Fibroblast of peridontal ligament (primary cell): ENCODE data around the gene NFASC.
A peak's percentile ranks its signal among the peaks of the same experiment; 100 is the strongest.

Experiments
- DNase-seq: peaks from one replicate; pipeline ENCODE4 v3.0.0-alpha.2; 2010; ENCODE audit errors: extremely low read depth

The NFASC gene

DNA sequence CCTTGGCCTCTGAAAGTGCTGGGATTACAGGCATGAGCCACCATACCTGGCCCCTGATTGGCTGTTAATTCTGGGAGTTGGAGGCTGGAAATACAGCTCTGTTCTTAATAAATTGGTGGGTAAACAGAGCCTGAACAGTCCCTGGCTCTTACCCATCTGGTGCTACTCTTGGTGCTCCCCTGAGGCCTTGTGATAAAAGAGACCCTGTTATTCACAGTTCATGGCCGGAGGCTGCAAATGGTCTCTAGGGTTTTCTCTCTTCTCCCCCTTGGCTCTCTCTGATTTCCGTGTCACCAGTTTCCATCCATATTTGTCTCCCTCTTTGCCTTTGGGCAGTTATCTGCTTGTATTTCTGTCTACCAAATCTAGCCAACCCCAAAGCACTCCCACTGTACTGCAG is 17.2 kb downstream of the NFASC start:
- no peak for DNase-seq

DNA sequence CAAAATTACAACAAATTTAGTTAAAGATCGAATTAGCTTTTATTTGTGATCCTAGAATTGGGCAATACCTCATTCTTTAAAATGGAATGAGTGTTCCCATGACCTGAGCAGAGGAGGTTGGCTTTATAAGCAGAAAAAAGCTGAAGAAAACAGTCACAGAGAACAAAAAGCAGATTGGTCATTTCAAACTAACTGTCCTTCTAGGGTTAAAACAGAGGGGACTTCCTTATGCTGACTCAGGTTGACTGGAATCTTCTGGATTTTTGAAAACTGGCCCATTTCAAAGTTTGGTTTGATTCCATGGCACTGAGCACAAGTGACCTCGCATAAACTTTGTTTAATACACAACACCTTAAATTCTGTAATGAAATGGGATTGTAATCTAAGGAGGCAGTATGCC is 17.6 kb downstream of the NFASC start:
- DNase-seq, result peak; percentile 80

DNA sequence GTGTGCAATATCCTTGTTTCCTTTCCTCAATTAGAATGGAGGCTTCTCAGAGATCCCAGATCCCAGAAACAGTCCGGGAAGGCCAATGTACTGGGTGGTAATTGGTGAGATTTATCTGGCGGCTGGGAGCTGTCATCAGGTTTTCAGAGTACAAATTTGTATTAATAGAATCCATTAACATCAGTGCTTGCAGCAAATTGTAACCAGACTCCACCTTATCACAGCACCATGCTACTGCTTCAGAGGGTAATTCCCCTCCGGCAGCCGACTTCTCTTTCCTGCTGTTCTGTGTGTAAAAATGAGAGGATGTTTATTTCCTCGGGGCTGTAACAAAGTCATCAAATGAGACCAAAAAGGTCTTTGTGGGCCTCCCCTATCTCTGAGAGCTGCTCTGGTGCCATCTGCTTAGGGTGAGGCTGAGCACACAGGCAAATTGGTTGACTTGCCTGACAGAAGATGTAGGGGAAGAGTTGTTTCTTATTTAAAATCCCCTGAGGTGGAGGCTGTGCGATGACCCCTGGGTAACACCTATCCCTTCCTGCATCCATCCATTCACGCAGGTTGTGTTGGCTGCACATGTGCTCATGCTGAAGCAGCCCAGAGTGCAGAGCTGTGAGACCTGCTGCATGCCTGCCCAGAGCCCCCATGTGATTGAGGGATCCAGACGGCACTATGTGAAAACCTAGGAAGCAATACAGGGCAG is 19.2 kb downstream of the NFASC start:
- no peak for DNase-seq

DNA sequence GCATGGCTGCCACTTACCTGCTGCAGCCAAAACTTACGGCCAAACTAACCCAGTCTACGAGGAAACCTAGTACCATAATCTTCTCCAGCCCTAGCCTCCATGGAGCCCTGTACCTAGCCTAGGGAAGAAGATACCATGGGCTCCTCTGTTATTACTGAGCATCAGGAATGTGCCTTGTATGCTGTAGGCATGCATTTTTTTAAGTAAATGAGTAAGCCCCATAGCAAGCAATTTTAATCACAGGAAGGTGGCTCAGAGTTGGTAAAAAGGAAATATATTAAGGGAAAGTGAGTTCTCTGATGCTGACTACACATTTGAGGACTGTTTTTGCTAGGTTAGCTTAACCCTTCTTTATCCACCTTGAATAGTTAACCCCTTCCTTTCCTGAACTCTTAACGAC is 21.2 kb downstream of the NFASC start:
- no peak for DNase-seq

DNA sequence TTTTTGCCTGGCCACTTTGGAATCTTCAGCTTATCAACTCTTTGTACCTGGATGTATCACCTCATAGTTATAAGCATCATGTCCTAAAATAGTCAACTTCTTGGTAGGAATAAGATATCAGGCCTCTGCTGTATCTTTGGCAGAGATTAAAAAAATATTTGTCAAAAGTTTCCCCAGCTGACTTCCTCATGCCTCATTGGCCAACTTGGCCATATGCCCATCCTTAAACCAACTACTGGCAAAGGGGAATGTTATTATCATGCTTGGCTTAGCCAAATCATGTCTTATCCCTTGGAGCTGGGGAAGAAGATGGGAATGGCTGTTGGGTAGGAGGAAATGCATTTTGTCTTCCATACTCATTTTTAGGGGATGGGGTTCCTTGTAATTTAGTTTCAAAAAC is 23.4 kb downstream of the NFASC start:
- peak; percentile 82 for DNase-seq

DNA sequence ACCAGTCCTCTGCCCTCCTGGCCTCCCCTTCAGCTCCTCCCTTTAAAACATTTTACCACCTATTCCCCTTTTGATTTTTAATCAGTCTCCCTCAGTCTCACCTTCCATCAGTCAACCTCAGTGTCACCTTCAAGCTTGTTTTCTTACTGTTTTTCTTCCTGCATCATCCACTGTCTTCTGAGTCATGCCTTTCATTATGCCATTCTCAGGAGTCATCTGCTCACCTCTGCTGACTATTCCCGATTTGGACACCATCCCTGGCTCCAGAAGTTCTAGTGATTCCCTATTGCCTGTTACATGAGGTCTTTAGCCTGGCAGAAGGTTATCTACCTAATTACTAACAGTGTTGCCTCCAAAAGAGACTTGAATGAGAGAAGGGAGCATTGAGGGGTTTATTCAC is 23.9 kb downstream of the NFASC start:
- DNase-seq, result no peak

DNA sequence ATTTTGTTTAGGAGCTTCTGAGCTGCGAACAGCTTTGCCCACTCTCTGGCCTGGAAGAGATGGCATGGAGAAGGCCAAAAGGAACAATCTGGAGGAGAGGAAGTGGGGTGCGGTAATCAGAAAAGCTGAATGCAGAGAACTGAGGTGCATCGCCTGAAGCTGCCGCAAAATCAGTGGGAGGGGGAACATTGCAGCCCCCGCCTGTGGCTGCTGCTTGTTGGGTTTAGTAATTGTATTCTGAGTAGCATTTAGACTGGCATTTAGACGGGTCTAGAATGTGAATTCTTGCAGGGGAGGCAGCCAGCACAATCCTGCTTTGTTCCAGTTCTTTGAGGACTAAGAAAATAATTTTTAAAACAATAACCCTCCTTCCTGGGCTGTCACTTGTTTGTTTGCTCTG is 25.4 kb downstream of the NFASC start:
- DNase-seq, result no peak

DNA sequence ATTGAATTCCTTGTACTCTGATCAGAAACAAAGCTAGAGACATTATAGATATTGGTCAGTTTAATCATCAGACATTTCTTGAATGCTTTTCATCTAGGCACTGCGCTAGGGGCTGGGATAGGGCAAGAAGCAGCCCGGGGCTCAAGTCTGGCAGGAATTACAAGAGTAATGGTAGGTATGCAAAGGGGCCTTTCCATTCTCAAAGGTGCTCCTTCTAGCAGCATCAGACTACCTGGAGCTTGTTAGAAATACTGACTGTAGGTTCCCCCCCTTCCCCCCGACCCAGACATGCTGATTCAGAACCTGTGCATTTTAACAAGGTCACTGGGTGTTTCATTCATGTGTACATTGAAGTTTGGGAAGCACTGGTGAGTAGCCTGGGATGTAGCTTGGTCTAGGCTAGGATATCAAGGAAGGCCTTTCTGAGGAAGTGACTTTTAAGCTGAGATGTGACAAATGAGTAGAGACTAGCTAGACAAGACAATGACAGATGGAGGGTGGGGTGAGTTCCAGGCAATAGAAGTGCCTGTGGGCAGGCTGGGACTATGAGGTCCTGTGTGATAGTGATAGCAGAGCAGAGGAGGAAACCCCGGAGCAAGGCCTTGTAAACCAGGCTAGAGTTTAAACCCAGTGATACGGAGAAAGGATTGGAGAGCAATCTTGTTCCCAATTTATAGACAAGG is 26.3 kb downstream of the NFASC start:
- no peak for DNase-seq

DNA sequence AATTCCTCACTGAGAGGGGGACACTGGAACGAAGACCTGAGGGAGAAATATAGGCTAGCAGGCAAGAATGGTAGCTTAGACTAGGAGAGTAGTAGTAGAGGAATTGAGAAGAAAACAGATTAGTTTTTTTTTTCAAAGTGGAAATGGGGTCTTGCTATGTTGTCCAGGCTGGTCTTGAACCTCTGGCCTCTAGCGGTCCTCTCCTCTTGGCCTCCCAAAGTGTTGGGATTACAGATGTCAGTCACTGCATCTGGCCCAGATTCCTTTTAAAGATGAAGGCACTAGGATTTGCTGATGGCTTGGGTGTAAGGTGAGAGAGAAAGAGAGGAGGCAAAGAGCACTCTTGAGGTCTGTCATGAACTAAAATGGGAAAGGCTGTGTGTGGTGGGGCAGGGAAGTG is 30.1 kb downstream of the NFASC start:
- no peak for DNase-seq

DNA sequence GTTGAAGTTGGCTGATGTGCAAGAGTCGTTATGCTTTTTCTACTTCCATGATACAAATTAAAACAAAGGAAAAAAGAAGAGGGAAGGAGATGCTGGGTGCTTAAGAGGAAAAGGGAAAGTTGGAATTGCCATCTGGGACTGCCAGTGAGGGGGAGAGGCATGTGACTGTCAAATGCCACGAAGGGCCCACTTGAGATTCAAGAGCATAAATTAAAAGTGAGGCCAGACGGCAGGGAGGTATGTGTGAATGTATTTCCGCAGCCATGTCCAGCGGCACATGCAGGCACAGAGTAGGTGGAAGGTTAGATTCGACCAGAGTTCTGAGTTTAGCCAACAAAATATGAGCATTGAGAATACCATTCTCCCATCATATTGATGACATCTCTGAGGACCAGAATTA is 32.0 kb downstream of the NFASC start:
- no peak for DNase-seq

DNA sequence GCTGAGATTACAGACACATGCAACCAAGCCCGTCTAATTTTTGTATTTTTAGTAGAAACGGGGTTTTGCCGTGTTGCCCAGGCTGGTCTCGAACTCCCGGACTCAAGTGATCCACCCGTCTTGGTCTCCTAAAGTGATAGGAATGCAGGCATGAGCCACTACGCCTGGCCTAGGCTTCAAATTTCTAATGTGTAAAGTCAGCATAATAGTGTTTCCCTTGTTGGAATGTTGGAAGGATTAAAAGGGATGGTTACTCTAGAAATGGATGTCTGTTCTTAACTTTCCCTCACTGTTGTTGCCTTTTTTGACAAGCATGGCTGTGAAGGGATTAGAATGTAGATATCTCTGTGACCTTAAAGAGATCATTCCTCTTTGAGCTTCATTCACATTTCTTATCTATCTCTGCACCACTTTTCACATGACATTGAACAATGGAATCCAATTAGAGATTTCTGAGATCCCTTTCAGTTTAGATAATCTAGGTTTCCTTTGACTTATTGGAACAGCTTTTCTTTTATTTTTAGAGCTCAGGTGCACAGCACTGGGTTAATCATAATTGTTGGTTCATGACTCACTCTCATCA is 33.7 kb downstream of the NFASC start:
- DNase-seq, result no peak

DNA sequence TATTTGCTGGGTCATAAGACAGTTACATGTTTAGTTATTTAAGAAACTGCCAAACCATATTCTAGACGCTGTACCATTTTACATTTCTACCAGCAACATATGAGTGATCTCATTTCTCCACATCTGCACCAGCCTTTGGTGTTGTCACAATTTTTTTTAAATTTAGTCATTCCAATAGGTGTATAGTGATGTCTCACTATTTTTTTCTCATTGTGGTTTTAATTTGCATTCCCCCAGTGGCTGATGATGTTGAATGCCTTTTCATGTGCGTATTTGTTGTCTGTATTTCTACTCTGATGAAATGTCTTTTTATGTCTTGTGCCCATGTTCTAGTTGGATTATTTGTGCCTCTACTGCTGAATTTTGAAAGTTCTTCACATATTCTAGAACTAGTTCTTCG is 38.4 kb downstream of the NFASC start:
- no peak for DNase-seq

DNA sequence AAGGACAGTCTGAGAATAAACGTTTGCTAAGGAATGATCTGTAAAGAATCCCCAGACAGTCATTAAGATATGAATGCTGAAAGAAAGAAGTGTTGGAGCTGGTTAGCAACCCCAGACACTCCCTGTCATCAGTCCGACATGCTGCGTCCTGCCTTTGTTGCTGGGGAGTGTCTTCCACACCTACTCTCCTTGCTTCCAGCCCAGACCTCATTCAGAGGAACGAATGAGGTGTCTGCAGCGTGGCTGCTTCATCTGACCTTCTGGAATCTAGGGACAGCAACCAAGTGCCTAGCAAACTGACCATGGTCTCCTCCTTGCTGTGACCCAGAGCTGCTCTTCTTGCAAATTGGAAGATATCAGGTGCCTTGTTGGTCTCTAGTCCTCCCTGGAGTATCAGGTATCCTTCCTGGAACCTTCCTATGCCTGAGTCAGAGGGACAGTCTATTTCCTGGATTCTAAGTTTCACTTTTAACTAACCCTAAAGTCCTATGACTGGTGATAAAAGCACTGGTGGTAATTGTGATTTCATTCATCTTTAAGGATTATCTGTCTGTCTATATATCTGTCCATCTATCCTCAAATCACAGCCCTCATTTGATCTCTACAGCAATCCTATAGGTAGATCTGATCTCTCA is 45.3 kb downstream of the NFASC start:
- DNase-seq, result peak; percentile 16

DNA sequence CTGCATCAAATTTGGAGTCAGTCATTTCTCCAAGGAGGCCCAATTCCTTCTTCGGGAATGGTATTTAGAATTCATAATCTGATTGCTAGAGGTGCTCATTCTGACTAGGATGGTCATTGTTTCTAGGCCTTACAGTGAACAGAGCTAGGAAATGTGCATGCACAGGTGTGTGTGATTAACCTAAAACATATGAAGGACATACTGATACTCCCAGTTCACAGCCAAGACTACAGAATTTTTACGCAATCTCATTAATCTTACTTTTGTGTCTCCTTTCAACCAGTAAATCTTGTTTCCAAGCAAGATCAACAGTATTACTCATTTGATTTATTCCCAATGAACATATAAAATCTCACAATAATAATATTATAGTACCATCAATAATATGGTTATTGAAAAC is 47.1 kb downstream of the NFASC start:
- no peak for DNase-seq

DNA sequence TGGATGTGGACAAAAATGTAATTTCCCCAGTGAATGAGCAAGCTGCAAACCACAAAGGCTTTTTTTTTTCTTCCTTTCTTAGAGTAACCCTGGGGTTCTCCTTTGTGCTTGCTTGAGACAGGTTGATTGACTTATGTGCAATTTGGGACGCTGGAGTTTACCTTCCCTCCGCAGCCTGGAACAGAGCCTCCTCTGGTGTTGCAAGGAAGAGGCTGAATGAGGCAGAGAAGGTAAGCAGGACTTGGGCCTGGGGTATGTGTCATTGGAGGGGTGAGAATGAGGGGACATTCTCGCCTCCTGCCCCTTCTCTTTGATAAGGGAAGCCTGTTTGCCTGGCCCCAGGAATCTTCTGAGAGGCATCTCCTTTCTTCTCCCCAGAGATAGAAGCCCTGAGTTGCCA is 49.8 kb downstream of the NFASC start:
- no peak for DNase-seq

DNA sequence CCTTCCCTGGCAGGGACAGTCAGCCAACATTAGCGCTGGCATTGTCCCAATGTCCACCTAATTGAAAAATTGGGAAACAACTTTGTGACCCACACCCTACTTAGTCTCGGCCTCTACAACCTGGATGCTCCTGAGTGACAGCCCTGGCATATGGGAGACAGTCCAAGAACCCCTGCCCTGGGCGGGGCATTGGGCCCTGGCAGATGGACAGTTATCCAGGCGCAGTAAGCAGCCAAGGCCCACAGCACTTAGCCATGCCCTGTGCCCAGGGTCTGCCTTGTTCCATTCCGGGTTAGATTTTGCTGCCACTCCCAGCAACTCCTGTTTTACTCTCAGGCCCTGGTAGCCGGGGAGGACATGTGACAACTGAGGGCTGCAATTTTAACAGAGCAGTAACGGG is 50.3 kb downstream of the NFASC start:
- DNase-seq, result no peak

DNA sequence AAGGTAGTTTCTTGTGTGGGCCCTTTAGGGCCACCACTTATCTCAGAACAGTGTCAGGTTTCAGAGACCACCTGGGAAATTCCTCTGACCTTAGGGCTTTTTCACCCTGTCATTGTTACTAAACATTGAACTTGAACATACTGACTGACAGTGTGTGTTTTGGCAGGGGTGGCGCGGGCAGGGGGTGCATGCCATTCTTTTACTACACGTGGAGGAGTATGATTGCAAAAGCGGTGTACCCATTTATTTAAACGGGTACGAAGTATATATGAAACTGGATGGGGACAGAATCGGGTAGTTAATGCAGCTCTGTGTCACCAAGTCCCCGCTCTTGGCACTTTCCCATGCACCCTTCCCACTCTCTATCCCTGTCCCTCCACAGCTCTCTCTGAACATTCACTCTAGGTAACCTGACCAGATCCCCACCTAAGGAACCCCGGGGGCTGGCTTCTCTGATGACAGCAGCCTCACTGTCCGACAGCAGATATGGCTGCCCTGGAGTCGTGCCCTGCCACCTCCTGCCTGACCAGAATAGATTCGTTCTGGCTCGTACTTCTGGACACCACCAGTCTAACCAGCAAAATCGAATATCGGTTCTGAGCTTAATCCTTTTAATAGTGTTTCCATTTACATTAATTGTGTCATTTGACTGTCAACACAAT is 51.3 kb downstream of the NFASC start:
- DNase-seq, result no peak

DNA sequence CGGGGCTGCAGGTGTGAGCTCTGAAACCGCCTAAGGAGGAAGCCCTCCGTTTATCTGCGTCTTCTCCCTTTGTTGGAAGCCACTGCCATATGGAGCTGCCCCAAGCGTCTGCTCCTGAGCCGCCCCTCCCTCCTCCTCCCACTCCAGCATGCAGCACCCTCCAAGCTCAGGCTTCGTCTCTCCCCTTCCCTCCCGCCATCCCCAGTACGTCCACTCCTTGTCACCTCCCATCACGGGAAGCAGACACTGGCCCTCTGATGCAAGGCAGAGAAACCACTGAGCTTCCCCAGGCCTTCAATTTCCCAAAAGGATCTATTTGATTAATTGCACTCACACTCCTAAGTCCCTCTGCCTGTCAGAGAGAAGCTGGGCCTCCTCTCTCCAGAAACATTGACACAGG is 52.5 kb downstream of the NFASC start:
- DNase-seq, result no peak

DNA sequence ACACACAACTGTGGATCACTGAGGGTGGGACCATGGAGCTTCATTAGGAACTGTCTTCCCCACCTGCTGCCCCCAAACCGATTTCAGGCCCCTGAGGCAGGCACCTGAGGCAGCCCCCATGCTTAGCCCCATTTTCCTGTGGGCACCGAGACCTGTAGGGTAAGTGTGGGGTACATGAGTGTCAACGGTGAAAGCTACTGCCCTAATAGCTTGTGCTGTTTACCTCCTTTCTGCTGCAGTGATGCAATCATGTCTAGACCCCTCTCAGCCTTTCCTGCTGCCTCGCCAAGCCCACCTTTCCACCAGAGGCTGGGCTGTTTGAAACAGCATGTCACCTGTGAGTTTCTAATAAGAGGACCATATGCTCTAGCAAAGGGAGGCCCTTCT is 53.0 kb downstream of the NFASC start:
- no peak for DNase-seq

DNA sequence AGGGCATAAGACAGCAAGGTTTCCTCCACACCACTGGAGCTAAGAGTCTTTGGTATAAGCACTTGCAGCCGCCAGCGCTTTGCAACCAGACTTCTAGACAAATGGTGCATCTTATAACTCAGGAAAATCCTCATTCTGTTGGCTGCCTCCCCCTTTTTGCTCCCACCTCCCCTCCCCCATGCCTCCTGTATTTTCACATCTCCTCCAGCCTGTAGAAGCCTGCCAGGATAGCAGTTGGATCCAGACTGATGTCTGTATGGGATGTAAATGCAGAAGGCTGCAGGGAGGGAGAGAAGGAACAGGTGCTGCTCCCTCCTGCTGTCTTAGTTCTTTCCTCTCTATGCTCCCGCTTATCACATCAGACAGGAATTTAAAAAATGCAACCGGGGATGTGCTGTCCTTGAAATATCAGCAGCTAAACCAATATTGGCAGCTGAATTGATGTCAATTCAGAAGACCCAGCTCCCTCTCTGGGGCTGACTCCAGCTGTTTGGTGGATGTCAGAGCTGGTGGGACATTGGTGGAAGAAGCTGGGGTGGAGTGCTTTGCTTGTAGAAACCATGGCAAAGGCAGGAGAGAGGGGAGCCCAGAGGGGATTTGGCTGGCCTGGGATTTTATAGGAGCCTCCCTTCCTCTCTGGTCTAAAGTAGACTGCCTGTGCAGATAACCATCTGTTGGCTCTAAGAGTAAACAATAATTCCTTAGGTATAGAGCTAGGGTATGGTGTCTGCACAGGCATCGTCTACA is 53.5 kb downstream of the NFASC start:
- no peak for DNase-seq

DNA sequence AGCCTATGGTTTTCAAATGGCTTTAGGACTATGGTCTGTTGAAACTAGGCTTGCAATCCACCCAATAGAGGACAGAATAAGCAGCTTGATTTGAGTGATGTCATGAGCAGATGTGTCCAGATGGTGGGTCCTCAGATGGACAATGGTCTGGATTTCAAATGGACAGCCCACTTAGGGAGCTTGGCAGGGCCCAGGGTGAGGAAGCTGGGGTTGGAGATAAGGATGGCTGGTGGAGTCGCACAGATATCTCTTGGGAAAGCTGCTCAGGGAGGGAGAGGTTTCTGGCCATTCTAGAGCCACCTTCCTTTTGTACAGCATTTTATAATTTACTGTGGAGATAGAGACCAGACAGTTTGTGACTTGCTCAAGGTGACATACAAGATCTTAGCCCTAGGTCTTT is 55.0 kb downstream of the NFASC start:
- DNase-seq, result no peak
